ENCODE data around the gene TET1.

GRCh38 chr10:68574051-68574450 lies 13.9 kb downstream of the TET1 start:
- TF ChIP-seq, protein P1, sequence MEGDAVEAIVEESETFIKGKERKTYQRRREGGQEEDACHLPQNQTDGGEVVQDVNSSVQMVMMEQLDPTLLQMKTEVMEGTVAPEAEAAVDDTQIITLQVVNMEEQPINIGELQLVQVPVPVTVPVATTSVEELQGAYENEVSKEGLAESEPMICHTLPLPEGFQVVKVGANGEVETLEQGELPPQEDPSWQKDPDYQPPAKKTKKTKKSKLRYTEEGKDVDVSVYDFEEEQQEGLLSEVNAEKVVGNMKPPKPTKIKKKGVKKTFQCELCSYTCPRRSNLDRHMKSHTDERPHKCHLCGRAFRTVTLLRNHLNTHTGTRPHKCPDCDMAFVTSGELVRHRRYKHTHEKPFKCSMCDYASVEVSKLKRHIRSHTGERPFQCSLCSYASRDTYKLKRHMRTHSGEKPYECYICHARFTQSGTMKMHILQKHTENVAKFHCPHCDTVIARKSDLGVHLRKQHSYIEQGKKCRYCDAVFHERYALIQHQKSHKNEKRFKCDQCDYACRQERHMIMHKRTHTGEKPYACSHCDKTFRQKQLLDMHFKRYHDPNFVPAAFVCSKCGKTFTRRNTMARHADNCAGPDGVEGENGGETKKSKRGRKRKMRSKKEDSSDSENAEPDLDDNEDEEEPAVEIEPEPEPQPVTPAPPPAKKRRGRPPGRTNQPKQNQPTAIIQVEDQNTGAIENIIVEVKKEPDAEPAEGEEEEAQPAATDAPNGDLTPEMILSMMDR (IDR thresholded peaks at IDR 0.05), result no peak
- TF ChIP-seq POLR2A (IDR thresholded peaks at IDR 0.05; ENCODE audit: low read depth) (no peak), POLR2AphosphoS5 (IDR thresholded peaks at IDR 0.05) (no peak), EP300 (IDR thresholded peaks at IDR 0.05) (no peak)
